SU-DHL-6 (cell line): ENCODE results near the gene CYP4F2.
"Not testable (repeated sequence)": the region's sequence is repeated elsewhere in the genome, so short reads cannot be mapped to it uniquely, and the experiment has no call there.

Experiments used
- H2AFZ ChIP-seq: fragments of 200-600 bp; sonication (generic); 2 replicates; pipeline ENCODE4 v1.6.1; 2014; ENCODE audit warnings: low read depth, mild to moderate bottlenecking, moderate library complexity, mixed read lengths, antibody characterized with exemption, low read length; ENCODE audit not compliant: severe bottlenecking
- H3F3A ChIP-seq: fragments of 200-600 bp; shearing (Covaris generic); 2 replicates; pipeline ENCODE4 v1.6.0; 2016; ENCODE audit warnings: antibody characterized with exemption, mild to moderate bottlenecking; ENCODE audit not compliant: insufficient read depth
- H3K27ac ChIP-seq: fragments of 200-600 bp; sonication (generic); 2 replicates; pipeline ENCODE4 v1.5.1; 2016; ENCODE audit warnings: low read depth, mild to moderate bottlenecking, low read length, moderate library complexity, mixed read lengths
- H3K27me3 ChIP-seq: fragments of 200-600 bp; sonication (generic), shearing (Covaris generic); 2 replicates; pipeline ENCODE4 v1.6.0; 2014; ENCODE audit warnings: mild to moderate bottlenecking, low read length
- H3K36me3 ChIP-seq: fragments of 200-600 bp; sonication (generic); 2 replicates; pipeline ENCODE4 v1.6.1; 2014; ENCODE audit warnings: mild to moderate bottlenecking, low read length, mixed read lengths
- H3K4me2 ChIP-seq: fragments of 300-600, 200-600 bp; shearing (Covaris generic), sonication (generic); 2 replicates; pipeline ENCODE4 v1.6.0; 2014; ENCODE audit warnings: low read length, low read depth, mild to moderate bottlenecking; ENCODE audit not compliant: poor library complexity, severe bottlenecking
- H3K4me3 ChIP-seq: fragments of 200-600 bp; sonication (generic); 2 replicates; pipeline ENCODE4 v1.5.1; 2014; ENCODE audit warnings: antibody characterized with exemption, low read length, mild to moderate bottlenecking, mixed read lengths; ENCODE audit not compliant: insufficient read depth, poor library complexity, severe bottlenecking
- H3K79me2 ChIP-seq: fragments of 200-600 bp; sonication (generic); 2 replicates; pipeline ENCODE4 v1.6.1; 2014; ENCODE audit warnings: mild to moderate bottlenecking, low read length, moderate library complexity; ENCODE audit not compliant: insufficient read depth
- H3K9ac ChIP-seq: fragments of 200-600 bp; sonication (generic); 2 replicates; pipeline ENCODE4 v1.7.0; 2014; ENCODE audit warnings: mild to moderate bottlenecking, low read length
- H3K9me2 ChIP-seq: fragments of 200-600 bp; sonication (generic); replicated peaks from 2 replicates; pipeline ENCODE4 v1.6.1; 2014; ENCODE audit warnings: low read length; ENCODE audit not compliant: insufficient read depth
- H3K9me3 ChIP-seq: fragments of 200-600 bp; sonication (generic); 2 replicates; pipeline ENCODE4 v1.6.1; 2014; ENCODE audit warnings: low read length, mixed read lengths; ENCODE audit not compliant: insufficient read depth
- H4K20me1 ChIP-seq: fragments of 200-600 bp; sonication (generic); 2 replicates; pipeline ENCODE4 v1.6.1; 2014; ENCODE audit warnings: low read depth, mild to moderate bottlenecking, antibody characterized with exemption, low read length, moderate library complexity, mixed read lengths
- CTCF ChIP-seq: fragments of 200-600 bp; sonication (generic); IDR thresholded peaks from one replicate; pipeline ENCODE4 v1.5.1; 2017; ENCODE audit warnings: antibody characterized with exemption, mild to moderate bottlenecking, low read length, moderate library complexity; ENCODE audit not compliant: insufficient read depth, poor library complexity, severe bottlenecking
- EZH2phosphoT487 ChIP-seq: fragments of 200-600 bp; sonication (generic), shearing (Covaris generic); conservative IDR thresholded peaks from 2 replicates; pipeline ENCODE4 v1.6.1; 2018; ENCODE audit warnings: mild to moderate bottlenecking, antibody characterized with exemption, low read length, moderate library complexity, mixed read lengths

The CYP4F2 gene

GRCh38 chr19:15859187-15859586, 38.7 kb downstream of the CYP4F2 start:
- Histone ChIP-seq H3K9me2 (no peaks in the 10 kb centered on the region), H4K20me1 (no peaks in the 10 kb centered on the region), H3K4me2 (no peak overlapping the region), H3K27ac (no peak overlapping the region), H3K27me3 (no peaks in the 10 kb centered on the region), H3K9ac (no peak overlapping the region), H3K36me3 (no peaks in the 10 kb centered on the region), H3F3A (no peaks in the 10 kb centered on the region), H2AFZ (no peak overlapping the region), H3K4me3 (no peak overlapping the region), H3K9me3 (no peaks in the 10 kb centered on the region), H3K79me2 (no peaks in the 10 kb centered on the region)
- TF ChIP-seq CTCF = no peak
- no peak for TF ChIP-seq EZH2phosphoT487

GRCh38 chr19:15850385-15850784, 47.5 kb downstream of the CYP4F2 start:
- TF ChIP-seq EZH2phosphoT487 (no peak), CTCF (no peak)
- H3K36me3 ChIP-seq = no peaks in the 10 kb centered on the region
- H3K27me3 ChIP-seq = no peaks in the 10 kb centered on the region
- no peaks in the 10 kb centered on the region for H3K79me2 ChIP-seq
- no peak overlapping the region for H3K4me3 ChIP-seq
- no peak overlapping the region for H3K27ac ChIP-seq
- H4K20me1 ChIP-seq = no peaks in the 10 kb centered on the region
- no peak overlapping the region for H3K9ac ChIP-seq
- no peaks in the 10 kb centered on the region for H3F3A ChIP-seq
- H3K4me2 ChIP-seq = no peak overlapping the region
- no peak overlapping the region for H2AFZ ChIP-seq
- H3K9me2 ChIP-seq = no peaks in the 10 kb centered on the region; the same call in 1 of the 2 replicates
- peaks cover 5% of the 10 kb centered on the region; the same call in 1 of the 2 replicates for H3K9me3 ChIP-seq

GRCh38 chr19:15846923-15847322, 51.0 kb downstream of the CYP4F2 start:
- Histone ChIP-seq H3K9me3 (peaks cover 5% of the 10 kb centered on the region; the same call in 1 of the 2 replicates), H3K27ac (no peak overlapping the region), H3K79me2 (no peaks in the 10 kb centered on the region), H4K20me1 (no peaks in the 10 kb centered on the region), H3K36me3 (no peaks in the 10 kb centered on the region), H3F3A (no peaks in the 10 kb centered on the region), H3K4me2 (no peak overlapping the region), H3K9ac (no peak overlapping the region), H3K4me3 (no peak overlapping the region), H3K9me2 (no peaks in the 10 kb centered on the region), H3K27me3 (no peaks in the 10 kb centered on the region), H2AFZ (no peak overlapping the region)
- no peak for TF ChIP-seq CTCF
- TF ChIP-seq EZH2phosphoT487 = no peak

- H2AFZ ChIP-seq, H3F3A ChIP-seq, H3K4me2 ChIP-seq, H3K27me3 ChIP-seq, H3K36me3 ChIP-seq, H3K9me2 ChIP-seq, H3K27ac ChIP-seq, H3K9me3 ChIP-seq, H3K79me2 ChIP-seq, H3K4me3 ChIP-seq, H3K9ac ChIP-seq, H4K20me1 ChIP-seq: not testable (repeated sequence)
These were observed 54.0 kb downstream of the CYP4F2 start for GRCh38 chr19:15843894-15844222.
